ENCODE measurements around the gene A2M.

A2M gene

DNA sequence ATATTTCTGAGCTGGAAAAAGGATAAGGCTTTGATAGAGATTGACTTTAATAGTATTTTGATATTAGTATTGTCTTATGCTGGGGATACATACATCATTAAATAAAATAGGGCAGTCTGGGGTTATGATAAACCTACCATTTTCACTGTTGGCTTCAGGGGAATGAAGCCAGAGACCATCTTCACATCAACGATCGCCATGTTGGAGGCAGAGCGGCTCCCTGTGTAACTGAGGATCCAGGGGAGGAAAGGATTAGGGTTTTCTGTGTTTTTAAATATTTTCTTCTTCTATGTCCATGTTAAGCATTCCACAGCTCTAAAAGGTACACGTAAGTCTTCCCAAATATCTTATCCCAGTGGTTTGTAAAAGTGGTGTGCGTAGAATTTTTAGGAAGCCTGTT is 45.4 kb downstream of the A2M start:
- no peaks in the 10 kb centered on the region for H3K79me2 ChIP-seq (ENCODE audit: insufficient read depth, low read length)
- no peak overlapping the region for H3K27ac ChIP-seq (ENCODE audit: low read depth, low read length)
- no peaks in the 10 kb centered on the region for H3K27me3 ChIP-seq (ENCODE audit: low read length)
- H3K9ac ChIP-seq (ENCODE audit: low read length), result no peak overlapping the region
- no peaks in the 10 kb centered on the region for H3F3A ChIP-seq (ENCODE audit: insufficient read depth)
- no peak overlapping the region for H2AFZ ChIP-seq (ENCODE audit: low read depth, low read length, severe bottlenecking)
- H4K20me1 ChIP-seq (ENCODE audit: low read depth, low read length), result no peaks in the 10 kb centered on the region
- TF ChIP-seq EZH2phosphoT487 (conservative IDR thresholded peaks at IDR 0.05; ENCODE audit: low read length), result no peak
- TF ChIP-seq, protein P1, sequence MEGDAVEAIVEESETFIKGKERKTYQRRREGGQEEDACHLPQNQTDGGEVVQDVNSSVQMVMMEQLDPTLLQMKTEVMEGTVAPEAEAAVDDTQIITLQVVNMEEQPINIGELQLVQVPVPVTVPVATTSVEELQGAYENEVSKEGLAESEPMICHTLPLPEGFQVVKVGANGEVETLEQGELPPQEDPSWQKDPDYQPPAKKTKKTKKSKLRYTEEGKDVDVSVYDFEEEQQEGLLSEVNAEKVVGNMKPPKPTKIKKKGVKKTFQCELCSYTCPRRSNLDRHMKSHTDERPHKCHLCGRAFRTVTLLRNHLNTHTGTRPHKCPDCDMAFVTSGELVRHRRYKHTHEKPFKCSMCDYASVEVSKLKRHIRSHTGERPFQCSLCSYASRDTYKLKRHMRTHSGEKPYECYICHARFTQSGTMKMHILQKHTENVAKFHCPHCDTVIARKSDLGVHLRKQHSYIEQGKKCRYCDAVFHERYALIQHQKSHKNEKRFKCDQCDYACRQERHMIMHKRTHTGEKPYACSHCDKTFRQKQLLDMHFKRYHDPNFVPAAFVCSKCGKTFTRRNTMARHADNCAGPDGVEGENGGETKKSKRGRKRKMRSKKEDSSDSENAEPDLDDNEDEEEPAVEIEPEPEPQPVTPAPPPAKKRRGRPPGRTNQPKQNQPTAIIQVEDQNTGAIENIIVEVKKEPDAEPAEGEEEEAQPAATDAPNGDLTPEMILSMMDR (IDR thresholded peaks at IDR 0.05; ENCODE audit: insufficient read depth, low read length, poor library complexity, severe bottlenecking), result no peak
- H3K36me3 ChIP-seq (ENCODE audit: low read length), result no peaks in the 10 kb centered on the region
- H3K4me2 ChIP-seq (ENCODE audit: low read depth, low read length, poor library complexity, severe bottlenecking), result no peak overlapping the region
- no peaks in the 10 kb centered on the region for H3K9me2 ChIP-seq (replicated peaks; ENCODE audit: insufficient read depth, low read length)
- H3K4me3 ChIP-seq (ENCODE audit: insufficient read depth, low read length, poor library complexity, severe bottlenecking), result no peak overlapping the region
- H3K9me3 ChIP-seq (ENCODE audit: insufficient read depth, low read length), result no peaks in the 10 kb centered on the region

DNA sequence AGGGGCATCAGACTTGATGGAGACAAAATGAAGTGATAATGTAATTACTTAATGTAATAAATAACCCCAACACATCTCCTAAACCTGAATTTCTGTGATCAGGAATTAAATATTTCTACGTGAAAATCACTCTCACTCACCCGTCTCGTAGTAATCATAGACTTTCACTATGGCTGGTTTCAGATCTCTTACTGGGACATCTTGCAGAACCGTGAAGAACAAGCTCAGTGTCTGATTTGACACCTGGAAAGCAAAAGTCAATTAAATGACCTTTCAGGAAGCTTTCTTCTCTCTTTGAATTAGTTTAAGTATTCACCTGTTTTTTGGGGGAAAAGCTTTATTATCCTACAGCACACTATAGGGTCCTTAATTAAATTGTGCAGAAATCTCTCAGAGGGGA is 47.1 kb downstream of the A2M start:
- Histone ChIP-seq H2AFZ (ENCODE audit: low read depth, low read length, severe bottlenecking) (no peak overlapping the region), H3K4me3 (ENCODE audit: insufficient read depth, low read length, poor library complexity, severe bottlenecking) (no peak overlapping the region), H3K36me3 (ENCODE audit: low read length) (no peaks in the 10 kb centered on the region), H3K79me2 (ENCODE audit: insufficient read depth, low read length) (no peaks in the 10 kb centered on the region), H3K4me2 (ENCODE audit: low read depth, low read length, poor library complexity, severe bottlenecking) (no peak overlapping the region), H3K9me2 (replicated peaks; ENCODE audit: insufficient read depth, low read length) (no peaks in the 10 kb centered on the region), H3F3A (ENCODE audit: insufficient read depth) (no peaks in the 10 kb centered on the region), H3K27ac (ENCODE audit: low read depth, low read length) (no peak overlapping the region), H3K9ac (ENCODE audit: low read length) (no peak overlapping the region), H3K9me3 (ENCODE audit: insufficient read depth, low read length) (no peaks in the 10 kb centered on the region), H4K20me1 (ENCODE audit: low read depth, low read length) (no peaks in the 10 kb centered on the region), H3K27me3 (ENCODE audit: low read length) (no peaks in the 10 kb centered on the region)
- no peak for TF ChIP-seq EZH2phosphoT487 (conservative IDR thresholded peaks at IDR 0.05; ENCODE audit: low read length)
- TF ChIP-seq, protein P1 (IDR thresholded peaks at IDR 0.05; ENCODE audit: insufficient read depth, low read length, poor library complexity, severe bottlenecking), result no peak

DNA sequence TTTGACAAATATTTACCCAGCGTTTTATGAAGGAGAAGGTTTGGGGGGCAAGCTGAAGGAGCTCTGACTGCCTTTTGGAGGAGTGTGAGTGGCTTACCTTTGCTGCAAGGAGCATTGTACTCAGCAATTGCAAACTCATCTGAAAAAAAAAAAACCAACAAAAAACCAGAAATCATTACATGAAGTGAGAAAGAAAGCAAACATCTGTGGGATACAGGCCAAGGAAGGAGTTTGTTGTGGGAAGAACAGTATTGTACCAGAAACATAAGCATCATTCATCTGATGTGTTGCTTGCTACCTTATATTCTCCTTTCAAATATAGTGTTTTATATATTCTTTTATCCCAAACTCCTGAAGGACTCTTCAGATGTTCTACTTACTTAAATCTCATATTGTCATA is 47.6 kb downstream of the A2M start:
- H3K27ac ChIP-seq (ENCODE audit: low read depth, low read length), result no peak overlapping the region
- no peaks in the 10 kb centered on the region for H3K79me2 ChIP-seq (ENCODE audit: insufficient read depth, low read length)
- no peak for TF ChIP-seq EZH2phosphoT487 (conservative IDR thresholded peaks at IDR 0.05; ENCODE audit: low read length)
- TF ChIP-seq, protein P1 (IDR thresholded peaks at IDR 0.05; ENCODE audit: insufficient read depth, low read length, poor library complexity, severe bottlenecking), result no peak
- no peaks in the 10 kb centered on the region for H3K9me2 ChIP-seq (replicated peaks; ENCODE audit: insufficient read depth, low read length)
- H3K4me3 ChIP-seq (ENCODE audit: insufficient read depth, low read length, poor library complexity, severe bottlenecking), result no peak overlapping the region
- no peak overlapping the region for H3K9ac ChIP-seq (ENCODE audit: low read length)
- no peak overlapping the region for H3K4me2 ChIP-seq (ENCODE audit: low read depth, low read length, poor library complexity, severe bottlenecking)
- no peaks in the 10 kb centered on the region for H4K20me1 ChIP-seq (ENCODE audit: low read depth, low read length)
- H3K27me3 ChIP-seq (ENCODE audit: low read length), result no peaks in the 10 kb centered on the region
- H2AFZ ChIP-seq (ENCODE audit: low read depth, low read length, severe bottlenecking), result no peak overlapping the region
- no peaks in the 10 kb centered on the region for H3K36me3 ChIP-seq (ENCODE audit: low read length)
- H3K9me3 ChIP-seq (ENCODE audit: insufficient read depth, low read length), result no peaks in the 10 kb centered on the region
- H3F3A ChIP-seq (ENCODE audit: insufficient read depth), result no peaks in the 10 kb centered on the region

Data from SU-DHL-6 (cell line).